SKM-1 (cell line): ENCODE measurements around the gene EFCAB13.

Experiments used
- DNase-seq: peaks from one replicate; lab custom pipeline; 2025; ENCODE audit not compliant: unreplicated experiment; lab: John Stamatoyannopoulos, UW

Gene EFCAB13

GRCh38 chr17:47323382-47324223, at the start of gene EFCAB13:
Gene EFCAB13, plus strand, starts transcription at chr17:47323955. Its CDS starts 4,399 bp downstream, at chr17:47328354.
- peak; percentile 66 for DNase-seq

DNA sequence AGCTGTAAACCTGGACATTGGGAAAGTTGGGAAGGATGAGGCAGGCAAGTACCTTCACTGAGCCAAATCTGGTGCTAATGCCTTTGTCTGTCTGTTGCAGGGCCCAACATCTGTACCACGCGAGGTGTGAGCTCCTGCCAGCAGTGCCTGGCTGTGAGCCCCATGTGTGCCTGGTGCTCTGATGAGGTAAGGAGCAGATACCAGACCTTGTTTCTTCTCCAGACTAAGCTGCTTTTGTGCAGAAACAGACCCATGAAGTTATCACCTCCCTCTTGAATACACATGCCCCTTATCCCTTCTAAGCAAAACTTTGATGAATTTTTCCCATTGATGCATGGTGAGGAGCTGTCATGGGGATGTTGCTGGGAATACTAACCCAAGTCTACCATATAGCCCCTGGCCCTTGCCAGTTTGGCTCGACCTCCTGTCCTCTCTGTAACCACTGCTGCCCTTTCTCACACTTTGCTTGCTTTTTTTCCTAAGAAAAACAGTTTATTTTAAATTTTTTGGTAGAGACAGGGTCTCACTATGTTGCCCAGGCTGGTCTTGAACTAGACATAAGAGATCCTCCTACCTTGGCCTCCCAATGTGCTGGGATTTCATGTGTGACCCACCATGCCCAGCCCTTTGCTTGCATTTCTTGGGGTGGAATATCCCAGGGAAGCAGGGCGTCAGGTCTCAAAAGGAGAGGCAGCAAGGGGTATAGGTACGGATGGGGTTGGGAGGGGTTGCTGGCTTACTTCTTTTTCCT, 49.3 kb upstream of the EFCAB13 start:
- DNase-seq: no peak

GRCh38 chr17:47275245-47275984, 48.3 kb upstream of the EFCAB13 start:
- DNase-seq: no peak

DNA sequence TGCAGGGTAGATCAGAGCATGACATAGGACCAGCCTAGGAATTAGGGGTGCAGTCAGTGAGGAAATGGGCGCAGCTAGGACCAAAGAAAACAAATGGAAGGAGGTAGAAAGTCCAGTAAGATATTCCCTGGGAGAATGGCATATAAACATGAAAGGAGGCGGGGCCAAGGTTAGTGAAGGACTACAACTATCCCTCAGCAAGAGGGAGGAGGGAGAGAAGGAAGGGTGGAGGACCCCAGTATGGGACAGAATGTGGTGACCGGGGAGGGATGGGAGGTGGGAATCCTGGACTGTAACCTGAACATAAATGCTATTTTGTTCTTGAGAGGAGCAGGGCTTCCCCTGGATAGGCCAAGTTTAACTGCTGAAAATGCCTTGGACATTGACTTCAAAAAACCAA, 47.3 kb upstream of the EFCAB13 start:
- DNase-seq: no peak

- DNase-seq: no peak
These were observed 46.9 kb upstream of the EFCAB13 start for GRCh38 chr17:47276868-47277267.

DNA sequence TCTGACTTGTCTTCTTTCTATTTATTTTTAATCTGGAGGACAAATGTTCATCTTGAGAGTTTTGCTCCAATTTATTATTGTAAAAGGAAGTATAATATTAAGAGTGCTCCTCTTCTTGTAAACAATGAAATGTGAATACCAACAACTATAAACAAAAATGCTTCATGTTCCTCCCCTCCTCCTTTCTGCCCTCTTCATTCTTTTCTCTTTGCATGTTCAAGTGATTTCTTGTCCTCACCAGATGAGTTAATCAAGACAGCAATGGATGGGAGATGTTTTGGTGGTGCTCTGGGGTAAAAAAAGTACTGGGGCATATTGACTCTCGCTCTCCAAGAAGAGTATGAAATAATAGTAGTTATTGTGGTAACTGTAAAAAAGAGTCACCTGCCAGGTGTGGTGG, 45.8 kb upstream of the EFCAB13 start:
- DNase-seq: no peak

DNA sequence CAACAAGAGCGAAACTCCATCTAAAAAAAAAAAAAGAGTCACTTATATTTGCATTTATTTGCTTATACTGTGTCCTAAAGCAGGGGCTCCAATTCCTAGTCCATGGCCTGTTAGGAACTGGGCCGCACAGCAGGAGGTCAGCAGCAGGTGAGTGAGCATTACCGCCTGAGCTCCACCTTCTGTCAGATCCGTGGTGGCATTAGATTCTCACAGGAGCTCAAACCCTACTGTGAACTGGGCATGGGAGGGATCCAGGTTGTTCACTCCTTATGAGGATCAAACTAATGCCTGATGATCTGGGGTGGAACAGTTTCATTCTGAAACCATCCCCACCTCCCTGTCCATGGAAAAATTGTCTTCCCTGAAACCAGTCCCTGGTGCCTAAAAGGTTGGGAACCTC, 45.2 kb upstream of the EFCAB13 start:
- no peak for DNase-seq

GRCh38 chr17:47279062-47279801, 44.5 kb upstream of the EFCAB13 start:
- DNase-seq: peak; percentile 90

DNA sequence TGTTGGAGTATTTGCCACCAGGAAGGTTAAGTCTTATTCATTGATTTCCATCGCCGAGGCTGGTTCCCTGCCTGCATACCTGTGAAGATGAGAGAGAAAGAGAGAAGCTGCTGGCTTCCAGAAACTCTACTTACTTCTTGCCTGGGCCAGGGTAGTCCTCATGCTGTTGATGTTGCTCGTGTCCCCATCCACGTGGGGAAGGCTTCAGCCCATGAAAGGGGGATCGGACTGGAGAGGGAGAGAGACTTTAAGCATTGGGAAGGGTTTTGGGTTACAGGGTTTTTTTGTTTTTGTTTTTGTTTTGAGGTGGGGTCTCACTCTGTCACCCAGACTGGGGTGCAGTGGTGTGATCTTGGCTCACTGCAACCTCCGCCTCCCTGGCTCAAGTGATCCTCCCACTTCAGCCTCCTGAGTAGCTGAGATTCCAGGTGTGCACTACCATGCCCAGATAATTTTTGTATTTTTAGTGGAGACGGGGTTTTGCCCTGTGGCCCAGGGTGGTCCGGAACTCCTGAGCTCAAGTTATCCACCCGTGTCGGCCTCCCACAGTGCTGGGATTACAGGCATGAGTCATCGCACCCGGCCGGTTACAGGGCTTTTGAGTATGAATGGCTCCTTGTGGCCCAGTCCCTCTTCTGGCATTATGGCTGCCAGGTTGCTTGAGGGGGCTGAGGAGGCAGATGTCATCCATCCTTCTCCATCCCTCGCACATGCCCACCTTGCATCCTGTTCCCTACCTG, 43.5 kb upstream of the EFCAB13 start:
- DNase-seq: no peak

GRCh38 chr17:47281216-47281615, 42.5 kb upstream of the EFCAB13 start:
- DNase-seq: no peak

GRCh38 chr17:47285003-47285402, 38.8 kb upstream of the EFCAB13 start:
- no peak for DNase-seq

GRCh38 chr17:47286198-47286914, 37.4 kb upstream of the EFCAB13 start:
- DNase-seq: no peak

DNA sequence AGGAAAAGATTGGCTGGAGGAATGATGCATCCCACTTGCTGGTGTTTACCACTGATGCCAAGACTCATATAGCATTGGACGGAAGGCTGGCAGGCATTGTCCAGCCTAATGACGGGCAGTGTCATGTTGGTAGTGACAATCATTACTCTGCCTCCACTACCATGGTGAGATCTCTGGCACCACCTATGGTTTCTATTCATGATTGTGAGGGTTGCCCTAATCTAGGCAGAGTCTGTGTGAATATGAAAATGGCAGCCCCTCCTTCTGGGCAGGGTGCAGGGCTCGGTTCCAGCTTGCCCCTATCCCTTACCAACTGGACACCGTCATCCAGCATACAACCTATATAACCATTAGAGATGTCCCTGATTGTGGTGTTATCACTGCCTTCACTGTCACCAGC, 36.7 kb upstream of the EFCAB13 start:
- DNase-seq: no peak

DNA sequence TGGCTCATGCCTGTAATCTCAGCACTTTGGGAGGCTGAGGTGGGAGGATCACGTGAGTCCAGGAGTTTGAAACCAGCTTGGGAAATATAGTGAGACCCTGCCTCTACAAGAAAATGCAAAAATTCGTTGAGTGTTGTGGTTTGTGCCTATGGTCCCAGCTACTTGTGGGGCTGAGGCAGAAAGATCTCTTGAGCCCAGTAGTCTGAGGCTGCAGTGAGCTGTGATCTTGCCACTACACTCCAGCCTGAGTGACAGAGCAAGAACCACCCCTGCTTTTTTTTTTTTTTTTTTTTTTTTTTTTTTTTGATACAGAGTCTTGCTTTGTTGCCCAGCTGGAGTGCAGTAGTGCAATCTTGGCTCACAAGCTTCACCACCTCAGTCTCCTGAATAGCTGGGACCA, 36.1 kb upstream of the EFCAB13 start:
- DNase-seq: no peak

DNA sequence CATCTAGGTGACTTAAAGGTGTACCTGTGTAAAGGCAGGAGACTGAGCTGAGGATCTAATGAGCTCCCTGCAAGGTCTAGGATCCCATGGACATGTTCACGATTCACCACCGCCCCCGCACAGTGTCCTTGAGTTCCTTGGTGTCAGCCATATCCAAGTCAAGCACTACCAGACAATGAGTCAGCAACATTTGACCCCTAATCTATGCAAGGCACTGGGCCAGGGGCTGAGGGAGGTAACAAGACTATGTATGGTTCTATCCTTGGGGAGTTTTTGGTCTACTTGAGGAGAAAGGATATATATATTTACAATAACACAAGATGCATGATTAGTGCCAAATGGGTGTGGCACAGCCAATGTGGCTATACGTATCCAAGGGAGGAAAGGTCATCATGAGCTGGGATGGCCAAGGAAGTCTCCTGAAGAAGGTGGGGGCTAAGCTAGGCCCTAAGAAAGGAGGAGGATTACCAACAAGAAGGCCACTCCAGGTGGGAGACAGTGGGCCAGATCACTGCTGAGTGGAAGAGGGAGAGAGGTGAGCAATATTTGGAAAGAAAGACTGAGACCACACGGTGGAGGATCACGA, 35.1 kb upstream of the EFCAB13 start:
- DNase-seq: no peak

GRCh38 chr17:47289302-47289701, 34.5 kb upstream of the EFCAB13 start:
- DNase-seq: no peak

DNA sequence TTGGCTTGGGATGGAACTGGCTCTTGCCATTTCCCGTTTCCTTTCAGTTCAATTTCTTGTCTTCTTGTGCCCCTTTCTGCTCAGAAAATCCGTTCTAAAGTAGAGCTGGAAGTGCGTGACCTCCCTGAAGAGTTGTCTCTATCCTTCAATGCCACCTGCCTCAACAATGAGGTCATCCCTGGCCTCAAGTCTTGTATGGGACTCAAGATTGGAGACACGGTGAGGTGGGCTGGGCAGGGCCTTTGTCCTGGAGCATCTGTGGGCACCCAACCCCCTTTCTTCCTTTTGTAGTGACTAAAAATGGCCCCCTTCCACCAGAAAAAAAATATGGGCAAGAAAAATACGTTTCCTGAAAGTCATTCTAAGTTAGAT, 32.9 kb upstream of the EFCAB13 start:
- DNase-seq: no peak

DNA sequence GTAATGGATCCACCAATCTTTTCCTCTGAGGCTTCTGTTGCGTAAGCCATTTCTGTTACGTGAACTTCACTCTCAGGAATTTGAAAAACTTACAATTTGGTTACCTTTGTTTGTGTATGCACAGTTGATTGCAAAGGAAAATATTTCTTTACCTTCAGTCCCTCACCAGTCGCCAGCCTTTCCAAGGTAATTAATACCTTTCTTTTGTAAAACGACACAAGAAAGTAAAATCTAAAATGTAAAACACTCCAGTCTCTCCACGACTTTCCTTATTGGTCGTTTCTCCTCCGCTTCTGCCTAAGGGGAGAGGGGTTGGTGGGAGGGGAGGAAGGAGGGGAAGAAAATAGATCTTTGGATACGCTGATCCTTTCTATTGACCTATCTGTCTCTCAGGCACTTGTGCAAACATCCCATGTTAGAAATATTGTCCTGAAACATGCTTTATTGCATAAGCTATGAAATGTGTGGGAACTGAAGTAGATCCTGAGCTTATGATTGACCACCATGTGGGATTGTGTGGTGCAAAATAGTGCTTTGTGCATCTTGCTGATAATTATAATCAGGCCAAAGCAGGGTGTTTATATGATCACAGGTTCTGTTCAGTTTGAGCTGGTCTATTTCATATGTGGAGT, 32.4 kb upstream of the EFCAB13 start:
- DNase-seq: no peak

- no peak for DNase-seq
These were observed 31.5 kb upstream of the EFCAB13 start for GRCh38 chr17:47292206-47292605.
